ENCODE data around the gene CAPN10.
"Not testable (repeated sequence)": the region's sequence is repeated elsewhere in the genome, so short reads cannot be mapped to it uniquely, and the experiment has no call there.

The CAPN10 gene

DNA sequence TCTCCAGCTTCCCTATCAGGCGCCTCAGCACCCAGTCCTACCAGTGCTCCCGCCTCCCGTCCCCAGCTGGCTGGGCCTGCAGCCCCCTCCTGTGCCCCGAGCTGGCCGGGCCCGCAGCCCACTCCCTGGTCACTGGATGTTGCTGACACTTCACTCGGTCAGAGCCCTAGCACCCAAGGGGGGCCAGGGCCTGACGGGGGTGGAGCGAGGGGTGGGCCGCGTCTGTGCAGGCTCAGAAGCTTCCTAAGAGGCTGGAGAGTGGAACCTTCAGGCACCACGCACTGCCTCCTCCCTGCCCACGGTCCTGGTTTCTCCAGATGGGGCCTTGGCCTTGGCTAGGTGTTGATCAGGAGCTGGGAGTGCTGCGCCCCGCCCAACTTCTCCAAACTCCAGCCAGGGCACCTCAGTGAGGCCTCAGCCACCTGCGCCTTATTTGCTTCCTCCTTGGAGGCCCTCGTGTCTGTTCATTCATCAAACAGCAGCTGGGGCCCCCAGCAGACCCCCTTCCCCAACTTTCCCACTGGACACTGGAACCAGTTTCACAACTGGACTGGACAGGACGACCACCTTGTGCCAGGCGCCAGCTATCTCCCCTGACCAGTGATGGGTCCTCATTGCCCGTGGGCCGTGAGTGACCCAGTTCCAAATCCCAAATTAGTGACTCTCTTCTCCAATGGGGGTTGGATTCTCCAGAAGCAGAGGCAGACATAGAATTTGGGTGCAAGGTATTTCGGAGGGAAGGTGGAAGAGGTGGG is 16.7 kb downstream of the CAPN10 start:
- no peak for DNase-seq (ENCODE audit: low spot score)

DNA sequence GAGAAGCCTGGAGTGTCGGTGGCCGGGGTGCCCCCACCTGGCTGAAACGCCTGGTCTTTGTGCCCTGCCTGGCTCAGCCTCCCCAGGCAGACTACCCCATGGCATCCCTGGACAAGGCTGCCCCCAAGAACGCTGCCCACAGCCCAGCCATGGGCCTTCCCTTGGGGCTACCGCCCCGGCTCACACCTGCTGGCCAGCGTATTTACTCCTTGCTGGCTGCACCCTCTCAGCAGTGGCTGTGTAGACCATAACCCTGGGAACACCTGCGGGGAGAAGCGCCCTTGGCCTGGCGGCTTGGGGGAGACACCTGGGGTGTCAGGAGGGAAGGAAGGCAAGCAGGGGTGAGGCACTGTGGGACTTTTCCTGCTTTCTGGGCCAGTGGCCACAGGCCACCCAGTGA is 17.3 kb downstream of the CAPN10 start:
- DNase-seq (ENCODE audit: low spot score), result no peak

- peak; percentile 71 for DNase-seq (ENCODE audit: low spot score)
Observed at GRCh38 chr2:240604291-240604938, 17.9 kb downstream of the CAPN10 start.

DNA sequence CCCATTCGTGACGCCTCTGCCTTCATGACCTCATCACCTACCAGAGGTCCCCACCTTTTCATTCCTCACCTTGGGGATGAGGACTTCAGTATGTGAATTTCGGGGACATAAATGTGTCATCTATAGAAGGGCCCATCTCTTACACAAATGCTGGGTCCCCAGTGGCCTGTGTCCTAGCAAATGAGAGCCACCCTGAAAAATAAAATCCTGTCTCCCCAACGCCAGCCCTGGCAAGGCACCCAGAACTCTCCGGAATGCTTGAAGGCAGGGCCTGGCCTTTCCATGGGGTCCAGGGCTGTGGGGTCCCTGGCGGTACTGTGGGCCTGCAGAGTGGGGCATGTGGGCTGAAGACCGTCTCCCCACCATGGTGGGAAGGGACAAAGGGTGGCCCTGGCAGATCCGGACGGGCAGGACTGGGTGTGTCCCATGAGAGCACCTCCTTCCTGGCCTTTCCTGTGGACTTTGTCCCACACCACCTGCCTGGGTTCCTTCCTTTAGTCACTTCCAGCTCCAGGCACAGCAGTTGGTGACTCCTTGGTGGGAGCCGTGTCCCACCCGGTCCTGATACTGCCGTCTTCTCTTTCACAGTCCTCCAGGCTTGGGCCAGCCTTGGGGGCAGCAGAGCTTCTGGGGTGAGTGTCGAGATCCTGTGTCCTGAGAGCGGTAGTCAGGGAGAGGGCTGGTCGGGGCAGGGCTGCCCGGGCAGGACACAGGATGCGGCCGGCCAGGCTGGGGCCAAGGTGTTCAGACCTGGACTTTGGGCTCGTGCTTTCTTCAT is 18.6 kb downstream of the CAPN10 start:
- no peak for DNase-seq (ENCODE audit: low spot score)

- no peak for DNase-seq (ENCODE audit: low spot score)
Observed at GRCh38 chr2:240605867-240606743, 19.6 kb downstream of the CAPN10 start.

GRCh38 chr2:240611601-240612210 is 25.2 kb downstream of the CAPN10 start:
- no peak for DNase-seq (ENCODE audit: low spot score)

GRCh38 chr2:240613781-240614180 is 27.2 kb downstream of the CAPN10 start:
- DNase-seq (ENCODE audit: low spot score), result no peak

- no peak for DNase-seq (ENCODE audit: low spot score)
Observed at GRCh38 chr2:240614391-240614790, 27.9 kb downstream of the CAPN10 start.

GRCh38 chr2:240615396-240615795 is 28.9 kb downstream of the CAPN10 start:
- DNase-seq (ENCODE audit: low spot score), result no peak

- DNase-seq (ENCODE audit: low spot score), result no peak
Observed at GRCh38 chr2:240615820-240616547, 29.4 kb downstream of the CAPN10 start.

DNA sequence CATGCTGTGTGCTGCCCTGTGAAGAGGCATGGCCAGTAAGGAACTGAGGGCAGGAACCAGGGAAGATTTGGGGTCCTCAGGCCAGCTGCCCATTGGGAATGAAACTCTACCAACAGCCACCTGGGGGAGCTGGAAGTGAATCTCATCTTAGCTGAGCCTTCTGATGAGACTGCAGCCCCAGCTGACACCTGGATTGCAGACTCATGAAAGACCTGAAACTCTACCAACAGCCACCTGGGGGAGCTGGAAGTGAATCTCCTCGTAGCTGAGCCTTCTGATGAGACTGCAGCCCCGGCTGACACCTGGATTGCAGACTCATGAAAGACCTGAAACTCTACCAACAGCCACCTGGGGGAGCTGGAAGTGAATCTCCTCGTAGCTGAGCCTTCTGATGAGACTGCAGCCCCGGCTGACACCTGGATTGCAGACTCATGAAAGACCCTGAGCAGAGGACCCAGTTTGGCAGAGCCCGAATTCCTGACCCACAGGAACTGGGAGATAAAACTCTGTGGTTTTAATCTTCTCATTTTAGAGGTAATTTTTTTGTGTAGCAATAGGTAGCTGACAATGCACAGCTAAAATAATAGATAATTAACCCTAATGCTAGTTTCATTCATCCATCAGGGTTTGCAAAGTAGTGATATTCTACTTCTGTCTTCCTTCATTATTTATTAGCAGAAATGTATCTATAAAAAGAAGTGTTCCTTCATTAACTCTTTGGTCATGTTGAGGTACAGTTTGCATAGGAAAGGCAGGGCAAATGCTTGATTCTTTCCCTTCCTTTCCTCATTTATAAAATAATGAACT is 30.5 kb downstream of the CAPN10 start:
- DNase-seq (ENCODE audit: low spot score), result not testable (repeated sequence)

DNA sequence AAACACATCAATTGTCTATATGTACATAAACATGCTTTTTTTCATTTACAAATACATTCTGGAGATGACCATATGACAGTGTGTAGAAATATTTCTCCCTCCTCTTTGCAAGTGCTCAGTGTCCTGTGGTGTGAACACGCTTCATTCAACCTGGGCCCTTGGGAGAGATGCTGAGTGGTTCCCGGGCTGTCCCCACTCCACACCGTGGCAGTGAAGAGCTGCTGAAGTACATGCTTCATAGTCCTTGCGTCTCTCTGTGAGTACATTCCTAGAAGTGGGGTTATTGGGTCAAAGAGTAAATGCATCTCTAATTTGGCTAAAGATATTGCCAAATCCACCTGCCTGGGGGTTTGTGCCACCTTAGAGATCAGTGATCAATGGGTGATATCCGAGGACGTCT is 32.2 kb downstream of the CAPN10 start:
- DNase-seq (ENCODE audit: low spot score), result no peak

DNA sequence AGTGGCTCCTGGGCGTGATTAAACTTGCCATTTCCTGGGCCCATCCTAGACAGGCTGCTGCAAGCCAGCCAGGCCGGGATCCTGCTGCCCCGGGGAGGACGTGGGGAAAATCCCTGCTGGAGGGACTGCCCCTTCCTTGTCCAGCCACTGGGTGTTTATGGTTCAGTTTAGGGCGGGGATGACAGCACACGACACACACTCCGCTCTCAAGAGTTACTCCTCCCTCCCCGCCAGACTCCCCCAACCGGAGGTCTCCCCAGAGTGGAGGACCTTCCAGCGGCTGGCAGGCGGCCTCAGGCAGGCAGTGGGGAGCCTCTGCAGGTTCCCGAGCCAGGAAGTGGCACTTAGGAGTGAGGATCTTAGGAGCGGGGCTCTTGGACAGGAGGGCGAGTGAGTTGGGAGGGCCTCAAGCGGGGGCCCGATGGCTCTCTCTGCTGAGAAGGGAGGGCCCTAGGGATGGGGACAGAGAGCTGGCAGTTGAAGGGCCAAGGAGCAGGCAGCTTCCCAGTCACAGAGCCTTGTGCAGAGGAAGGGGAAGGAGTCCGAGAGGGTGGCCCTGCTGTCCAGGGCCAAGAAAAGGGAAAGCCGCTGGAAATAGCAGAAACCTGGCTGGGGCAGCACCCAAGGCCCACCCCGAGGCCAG is 33.1 kb downstream of the CAPN10 start:
- no peak for DNase-seq (ENCODE audit: low spot score)

- no peak for DNase-seq (ENCODE audit: low spot score)
Observed at GRCh38 chr2:240620149-240620731, 33.7 kb downstream of the CAPN10 start.

- no peak for DNase-seq (ENCODE audit: low spot score)
Observed at GRCh38 chr2:240620859-240621258, 34.3 kb downstream of the CAPN10 start.

DNA sequence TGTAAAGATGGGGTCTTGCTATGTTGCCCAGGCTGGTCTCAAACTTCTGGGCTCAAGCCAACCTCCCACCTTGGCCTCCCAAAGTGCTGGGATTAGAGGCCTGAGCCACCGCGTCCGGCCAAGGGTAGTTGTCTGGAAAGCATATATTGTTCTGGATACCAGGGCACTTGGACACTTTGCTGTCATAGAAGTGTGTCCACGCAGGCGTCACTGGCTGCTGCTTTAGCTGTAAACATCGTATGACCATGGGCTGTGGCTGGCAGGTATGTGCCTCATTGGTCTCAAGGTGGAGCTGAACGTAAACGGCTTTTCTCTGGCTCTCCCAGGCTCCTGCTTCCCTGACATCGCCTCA is 35.5 kb downstream of the CAPN10 start:
- no peak for DNase-seq (ENCODE audit: low spot score)

DNA sequence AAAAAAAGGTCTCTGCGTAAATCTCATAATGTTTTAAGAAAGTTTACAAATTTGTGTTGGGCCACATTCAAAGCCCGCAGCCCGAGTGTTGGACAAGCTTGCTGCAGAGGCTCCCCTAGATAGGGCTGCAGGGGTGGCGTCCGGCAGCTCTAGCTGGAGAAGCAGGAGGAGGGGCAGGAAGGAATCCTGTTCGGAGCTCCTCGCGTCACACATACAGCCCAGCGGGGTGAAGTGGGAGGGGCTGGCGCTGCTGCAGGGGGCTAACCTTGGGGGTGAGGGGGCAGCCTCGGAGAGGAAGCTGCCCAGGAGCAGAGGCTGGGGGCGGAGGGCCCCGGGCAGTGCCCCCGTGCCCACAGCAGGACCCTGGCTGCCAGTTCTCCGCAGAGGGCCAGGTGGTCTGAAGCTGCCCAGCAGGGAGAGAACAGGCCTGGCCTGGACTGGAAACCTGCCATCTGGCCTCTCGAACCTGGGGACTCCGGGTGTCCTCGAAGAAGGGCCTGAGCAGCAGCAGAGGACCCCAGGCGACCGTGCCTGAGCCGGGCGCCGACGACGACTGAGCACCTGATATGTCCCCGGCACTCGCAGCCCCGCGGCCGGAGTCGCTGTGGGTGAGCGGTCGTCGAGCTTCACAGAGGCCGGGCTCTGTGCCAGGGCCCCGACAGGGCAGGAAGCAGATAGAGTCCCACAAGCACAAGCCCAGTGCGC is 36.1 kb downstream of the CAPN10 start:
- DNase-seq (ENCODE audit: low spot score), result no peak

DNA sequence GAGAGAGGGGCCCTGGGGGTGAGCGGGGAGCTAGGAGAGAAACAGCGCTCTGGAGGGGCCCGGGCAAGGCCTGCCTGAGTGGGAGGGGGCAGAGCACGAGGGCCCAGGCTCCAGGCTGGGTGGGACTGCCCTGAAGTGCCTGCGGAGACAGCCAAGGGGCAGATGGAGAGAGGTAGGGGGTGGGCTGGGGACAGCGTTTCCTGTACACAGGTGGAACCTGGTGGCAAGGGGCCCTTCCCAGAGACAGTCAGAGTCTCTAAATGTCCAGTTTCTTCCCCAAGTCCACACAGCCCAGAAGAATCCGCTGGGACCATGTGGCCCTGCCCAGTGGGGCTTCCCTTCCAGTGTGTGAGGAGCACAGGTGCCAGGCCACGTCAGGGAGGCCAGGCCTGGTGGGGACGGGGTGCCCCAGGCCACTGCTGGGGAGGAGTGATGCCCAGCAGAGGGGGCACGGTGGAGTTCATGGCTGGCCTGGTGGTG is 37.0 kb downstream of the CAPN10 start:
- no peak for DNase-seq (ENCODE audit: low spot score)
